K562 (cell line): Measurements from ENCODE around the gene CPSF4. TPM values are rescaled to one million over a fixed set of nuclear protein-coding genes. Genes with fewer than 3 reads are reported as not detected.

Source experiments
- ATF1 ChIP-seq, 2 experiments: fragments of 450-650 bp in 1 of 2; IDR thresholded peaks; 2 replicates each; pipeline ENCODE4 v1.6.1; 2016; ENCODE audit warnings: missing compliant biosample characterization in 1 of 2, missing genetic modification characterization in 1 of 2
- CGGBP1 ChIP-seq: fragments of 250-450 bp; sonication (Bioruptor Pico); IDR thresholded peaks from 2 replicates; pipeline ENCODE4 v1.9.0; 2021; ENCODE audit warnings: mild to moderate bottlenecking
- CREB1 ChIP-seq, 2 experiments: sonication (generic) in 1 of 2; formaldehyde crosslinking in 1 of 2; IDR thresholded peaks; 2 replicates each; pipeline versions ENCODE4 v1.6.1 to v1.8.0; 2012 to 2022; ENCODE audit warnings: inconsistent platforms in 1 of 2, mild to moderate bottlenecking in 1 of 2, missing genetic modification reagents in 1 of 2, moderate library complexity in 1 of 2
- HNRNPUL1 ChIP-seq: fragments of 200-400 bp; formaldehyde crosslinking; IDR thresholded peaks from 2 replicates; pipeline ENCODE4 v1.6.1; 2017; ENCODE audit warnings: low read length
- KLF16 ChIP-seq: IDR thresholded peaks from 2 replicates; pipeline ENCODE4 v1.6.1; 2016; ENCODE audit warnings: antibody characterized with exemption
- MYC ChIP-seq, 2 experiments: fragments of 250-450 bp in 1 of 2; sonication (Bioruptor Pico) in 1 of 2; IDR thresholded peaks; 2 replicates each; pipeline versions ENCODE4 v1.5.1 to v1.6.1; 2012 to 2021; ENCODE audit warnings: low read depth in 2 of 2, borderline replicate concordance in 1 of 2, improper control_type of control experiment in 1 of 2, low read length in 1 of 2, mild to moderate bottlenecking in 1 of 2, moderate library complexity in 1 of 2
- RBM22 ChIP-seq: fragments of 200-400 bp; formaldehyde crosslinking; IDR thresholded peaks from 2 replicates; pipeline ENCODE4 v1.6.1; 2018; ENCODE audit warnings: low read length, low read depth; ENCODE audit not compliant: poor library complexity, severe bottlenecking
- RUNX1 ChIP-seq: sonication (generic); IDR thresholded peaks from 2 replicates; pipeline ENCODE4 v1.6.1; 2016; ENCODE audit warnings: antibody characterized with exemption, low read depth
- SRSF9 ChIP-seq: fragments of 200-400 bp; formaldehyde crosslinking; IDR thresholded peaks from 2 replicates; pipeline ENCODE4 v1.6.1; 2017; ENCODE audit warnings: low read depth, low read length, borderline replicate concordance
- STAT5A ChIP-seq: IDR thresholded peaks from 2 replicates; pipeline ENCODE4 v1.6.1; 2012; ENCODE audit warnings: low read length, inconsistent platforms, borderline replicate concordance
- ZBTB9 ChIP-seq: fragments of 450-650 bp; formaldehyde crosslinking; IDR thresholded peaks from 2 replicates; pipeline ENCODE4 v1.4.0; 2020; ENCODE audit warnings: mild to moderate bottlenecking, moderate library complexity
- ZNF644 ChIP-seq: fragments of 200-800 bp; sonication (Bioruptor generic); IDR thresholded peaks from 2 replicates; pipeline ENCODE4 v1.6.1; 2016; ENCODE audit warnings: low read depth, missing genetic modification characterization, missing compliant biosample characterization
- polyA plus RNA-seq, 8 experiments: library from polyadenylated mRNA; depleted of rRNA in 4 of 8; stranded (reverse) in 5 of 8; unstranded in 3 of 8; fragments of >200 nt; fragmentation: Nextera tagmentation in 2 of 8; fragmentation: Illumina TruSeq in 1 of 8; extraction: Ambion mirVana in 2 of 8; extraction: Trizol in 1 of 8; gene quantifications; 2 replicates each; pipeline versions ENCODE4 v1.2.1 to v1.2.3, GENCODE V29; 2011 to 2014; ENCODE audit warnings: inconsistent platforms in 1 of 8, missing spikeins in 1 of 8
- total RNA-seq, 7 experiments: library from RNA; depleted of rRNA in 6 of 7; stranded (reverse); fragments of >200 nt in 6 of 7; fragmentation: Illumina TruSeq in 2 of 7; extraction: Trizol in 2 of 7; gene quantifications; 2 replicates each; pipeline versions ENCODE4 v1.2.1 to v1.2.3, GENCODE V29; 2011 to 2021; ENCODE audit warnings: low replicate concordance in 1 of 7
- TF ChIP-seq, protein P1 (sequence below): fragments of 450-650 bp; IDR thresholded peaks from 2 replicates; pipeline ENCODE4 v1.6.1; 2018; ENCODE audit not compliant: partially characterized antibody
- TF ChIP-seq, protein P2 (sequence below): sonication (generic); formaldehyde crosslinking; IDR thresholded peaks from 2 replicates; pipeline ENCODE4 v1.8.1; 2023; ENCODE audit warnings: mild to moderate bottlenecking, missing genetic modification reagents
- TF ChIP-seq, protein P3 (sequence below): fragments of 450-650 bp; IDR thresholded peaks from 2 replicates; pipeline ENCODE4 v1.6.1; 2014; ENCODE audit warnings: low read depth, mild to moderate bottlenecking, moderate library complexity, borderline replicate concordance

The CPSF4 gene
- total and polyA plus RNA-seq, 9 of the 15 experiments (the other 6 are each of a cell fraction or from before 2014, with no cell fraction given), result 16.9 to 118 (median 71.7) TPM

DNA sequence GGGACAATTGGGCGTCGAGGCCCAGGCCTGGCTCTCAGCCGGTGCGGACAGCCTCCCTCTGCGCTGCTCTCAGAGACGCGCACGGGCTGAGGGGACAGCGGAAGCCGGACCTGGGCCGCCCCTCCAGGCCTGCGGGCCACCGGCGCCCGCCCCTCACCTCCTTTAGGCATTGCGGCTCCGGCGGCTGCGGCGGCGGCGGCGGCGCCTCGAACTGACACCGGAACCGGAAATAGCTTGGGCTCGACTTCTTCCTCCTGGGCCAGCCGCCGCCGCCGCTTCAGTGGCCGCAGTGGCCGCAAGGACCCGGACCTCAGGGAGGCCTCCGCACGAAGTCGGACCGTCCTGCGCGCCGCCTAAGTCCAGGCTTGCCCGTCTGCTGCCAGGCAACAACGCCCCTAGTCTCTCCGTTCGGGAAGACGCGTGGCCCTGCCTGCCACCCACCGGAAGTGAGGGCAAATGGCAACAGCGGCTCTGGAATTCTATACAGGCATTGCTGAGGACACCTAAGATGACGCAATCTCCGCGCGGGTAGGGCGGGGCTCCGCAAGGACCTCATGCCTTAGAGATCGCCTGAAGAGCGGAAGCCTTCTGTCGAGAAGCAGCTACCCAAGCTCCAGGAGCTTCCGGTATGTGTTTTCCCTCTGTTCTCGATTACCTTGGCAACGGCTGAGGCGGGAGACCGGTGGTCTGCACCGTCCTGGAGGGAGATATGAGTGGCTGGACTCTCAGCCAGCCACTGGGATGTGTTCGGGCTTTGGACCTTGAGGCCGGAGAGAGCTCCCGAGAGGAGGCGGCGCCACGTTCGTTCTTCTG, 30.2 kb upstream of the CPSF4 start, which contains the start of the genes BUD31 and PDAP1 (continued):
- TF ChIP-seq, protein P1, sequence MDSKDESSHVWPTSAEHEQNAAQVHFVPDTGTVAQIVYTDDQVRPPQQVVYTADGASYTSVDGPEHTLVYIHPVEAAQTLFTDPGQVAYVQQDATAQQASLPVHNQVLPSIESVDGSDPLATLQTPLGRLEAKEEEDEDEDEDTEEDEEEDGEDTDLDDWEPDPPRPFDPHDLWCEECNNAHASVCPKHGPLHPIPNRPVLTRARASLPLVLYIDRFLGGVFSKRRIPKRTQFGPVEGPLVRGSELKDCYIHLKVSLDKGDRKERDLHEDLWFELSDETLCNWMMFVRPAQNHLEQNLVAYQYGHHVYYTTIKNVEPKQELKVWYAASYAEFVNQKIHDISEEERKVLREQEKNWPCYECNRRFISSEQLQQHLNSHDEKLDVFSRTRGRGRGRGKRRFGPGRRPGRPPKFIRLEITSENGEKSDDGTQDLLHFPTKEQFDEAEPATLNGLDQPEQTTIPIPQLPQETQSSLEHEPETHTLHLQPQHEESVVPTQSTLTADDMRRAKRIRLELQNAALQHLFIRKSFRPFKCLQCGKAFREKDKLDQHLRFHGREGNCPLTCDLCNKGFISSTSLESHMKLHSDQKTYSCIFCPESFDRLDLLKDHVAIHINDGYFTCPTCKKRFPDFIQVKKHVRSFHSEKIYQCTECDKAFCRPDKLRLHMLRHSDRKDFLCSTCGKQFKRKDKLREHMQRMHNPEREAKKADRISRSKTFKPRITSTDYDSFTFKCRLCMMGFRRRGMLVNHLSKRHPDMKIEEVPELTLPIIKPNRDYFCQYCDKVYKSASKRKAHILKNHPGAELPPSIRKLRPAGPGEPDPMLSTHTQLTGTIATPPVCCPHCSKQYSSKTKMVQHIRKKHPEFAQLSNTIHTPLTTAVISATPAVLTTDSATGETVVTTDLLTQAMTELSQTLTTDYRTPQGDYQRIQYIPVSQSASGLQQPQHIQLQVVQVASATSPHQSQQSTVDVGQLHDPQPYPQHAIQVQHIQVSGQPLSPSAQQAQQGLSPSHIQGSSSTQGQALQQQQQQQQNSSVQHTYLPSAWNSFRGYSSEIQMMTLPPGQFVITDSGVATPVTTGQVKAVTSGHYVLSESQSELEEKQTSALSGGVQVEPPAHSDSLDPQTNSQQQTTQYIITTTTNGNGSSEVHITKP, result peak; percentile 9
- TF ChIP-seq RBM22, result no peak
- TF ChIP-seq, protein P2, sequence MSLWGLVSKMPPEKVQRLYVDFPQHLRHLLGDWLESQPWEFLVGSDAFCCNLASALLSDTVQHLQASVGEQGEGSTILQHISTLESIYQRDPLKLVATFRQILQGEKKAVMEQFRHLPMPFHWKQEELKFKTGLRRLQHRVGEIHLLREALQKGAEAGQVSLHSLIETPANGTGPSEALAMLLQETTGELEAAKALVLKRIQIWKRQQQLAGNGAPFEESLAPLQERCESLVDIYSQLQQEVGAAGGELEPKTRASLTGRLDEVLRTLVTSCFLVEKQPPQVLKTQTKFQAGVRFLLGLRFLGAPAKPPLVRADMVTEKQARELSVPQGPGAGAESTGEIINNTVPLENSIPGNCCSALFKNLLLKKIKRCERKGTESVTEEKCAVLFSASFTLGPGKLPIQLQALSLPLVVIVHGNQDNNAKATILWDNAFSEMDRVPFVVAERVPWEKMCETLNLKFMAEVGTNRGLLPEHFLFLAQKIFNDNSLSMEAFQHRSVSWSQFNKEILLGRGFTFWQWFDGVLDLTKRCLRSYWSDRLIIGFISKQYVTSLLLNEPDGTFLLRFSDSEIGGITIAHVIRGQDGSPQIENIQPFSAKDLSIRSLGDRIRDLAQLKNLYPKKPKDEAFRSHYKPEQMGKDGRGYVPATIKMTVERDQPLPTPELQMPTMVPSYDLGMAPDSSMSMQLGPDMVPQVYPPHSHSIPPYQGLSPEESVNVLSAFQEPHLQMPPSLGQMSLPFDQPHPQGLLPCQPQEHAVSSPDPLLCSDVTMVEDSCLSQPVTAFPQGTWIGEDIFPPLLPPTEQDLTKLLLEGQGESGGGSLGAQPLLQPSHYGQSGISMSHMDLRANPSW, result peak; percentile 86; the same call in 1 of the 2 replicates
- peak; percentile 99 for TF ChIP-seq MYC (IDR thresholded peaks at IDR 0.05; ENCODE audit: low read depth, low read length)
- peak; percentile 99 for TF ChIP-seq MYC (CRISPR knock-in tag; IDR thresholded peaks at IDR 0.05; ENCODE audit: borderline replicate concordance, low read depth)
- TF ChIP-seq HNRNPUL1, result no peak
- 0 out of 2 replicates have a peak, but pooled peaks have one; percentile 75 for TF ChIP-seq RUNX1
- no peak; the same call in 1 of the 2 replicates for TF ChIP-seq STAT5A
- peak; percentile 89 for TF ChIP-seq CGGBP1 (CRISPR knock-in tag)
- TF ChIP-seq, protein P3, sequence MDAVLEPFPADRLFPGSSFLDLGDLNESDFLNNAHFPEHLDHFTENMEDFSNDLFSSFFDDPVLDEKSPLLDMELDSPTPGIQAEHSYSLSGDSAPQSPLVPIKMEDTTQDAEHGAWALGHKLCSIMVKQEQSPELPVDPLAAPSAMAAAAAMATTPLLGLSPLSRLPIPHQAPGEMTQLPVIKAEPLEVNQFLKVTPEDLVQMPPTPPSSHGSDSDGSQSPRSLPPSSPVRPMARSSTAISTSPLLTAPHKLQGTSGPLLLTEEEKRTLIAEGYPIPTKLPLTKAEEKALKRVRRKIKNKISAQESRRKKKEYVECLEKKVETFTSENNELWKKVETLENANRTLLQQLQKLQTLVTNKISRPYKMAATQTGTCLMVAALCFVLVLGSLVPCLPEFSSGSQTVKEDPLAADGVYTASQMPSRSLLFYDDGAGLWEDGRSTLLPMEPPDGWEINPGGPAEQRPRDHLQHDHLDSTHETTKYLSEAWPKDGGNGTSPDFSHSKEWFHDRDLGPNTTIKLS, result peak; percentile 86
- TF ChIP-seq ZNF644, result peak; percentile 75; the same call in 1 of the 2 replicates
- no peak for TF ChIP-seq KLF16
- TF ChIP-seq ATF1 (CRISPR knock-in tag; IDR thresholded peaks at IDR 0.05), result no peak
- TF ChIP-seq ATF1 (tag; IDR thresholded peaks at IDR 0.05), result peak; percentile 96
- TF ChIP-seq CREB1 (IDR thresholded peaks at IDR 0.05), result peak; percentile 87
- peak; percentile 84 for TF ChIP-seq CREB1 (CRISPR knock-in tag; IDR thresholded peaks at IDR 0.05)
- TF ChIP-seq SRSF9, result no peak
- peak; percentile 99 for TF ChIP-seq ZBTB9 (CRISPR knock-in tag)
